ENCODE data around the gene ARHGAP44.

DNA sequence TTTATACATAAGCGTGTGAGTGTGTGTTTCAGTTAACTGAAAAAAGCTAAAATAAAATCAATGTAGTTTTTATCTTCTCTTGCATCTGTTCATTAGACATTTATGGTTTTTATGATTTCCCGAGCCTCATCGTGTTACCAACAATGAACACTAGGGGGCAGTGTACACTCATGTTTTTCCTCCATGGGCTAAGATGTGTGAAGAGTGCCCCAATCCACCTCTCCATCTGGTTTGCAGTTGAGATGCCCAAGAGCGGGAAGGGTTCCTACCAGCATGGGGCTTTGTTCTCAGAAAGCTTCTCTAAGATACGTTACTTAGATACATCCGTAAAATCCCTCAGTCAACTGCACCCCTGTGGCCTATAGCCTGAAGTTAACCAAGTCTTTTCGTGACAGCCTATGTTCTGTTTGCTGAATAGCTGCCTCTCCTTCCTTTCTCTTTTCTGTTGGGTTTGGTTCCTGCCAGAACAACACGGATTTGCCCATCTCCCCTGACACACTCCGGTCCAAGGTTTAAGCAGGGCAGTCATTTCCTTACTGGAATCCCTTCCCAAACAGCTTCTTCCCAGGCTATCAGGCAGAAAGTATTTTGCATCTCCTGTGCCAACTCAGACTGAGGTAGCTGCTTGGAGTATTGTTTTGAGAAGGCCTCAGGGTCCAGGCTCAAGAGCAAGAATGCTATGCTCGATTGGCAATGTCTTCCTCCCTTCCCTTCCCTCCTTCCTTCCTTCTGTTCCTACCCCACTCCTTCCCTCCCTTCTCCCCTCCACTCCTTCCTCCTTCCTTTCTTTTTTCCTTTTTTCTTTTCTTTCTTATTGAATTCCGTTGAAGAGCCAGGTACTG lies 241.4 kb downstream of the ARHGAP44 start:
- no peak for TF ChIP-seq EP300 (IDR thresholded peaks at IDR 0.05)
- TF ChIP-seq, protein P1, sequence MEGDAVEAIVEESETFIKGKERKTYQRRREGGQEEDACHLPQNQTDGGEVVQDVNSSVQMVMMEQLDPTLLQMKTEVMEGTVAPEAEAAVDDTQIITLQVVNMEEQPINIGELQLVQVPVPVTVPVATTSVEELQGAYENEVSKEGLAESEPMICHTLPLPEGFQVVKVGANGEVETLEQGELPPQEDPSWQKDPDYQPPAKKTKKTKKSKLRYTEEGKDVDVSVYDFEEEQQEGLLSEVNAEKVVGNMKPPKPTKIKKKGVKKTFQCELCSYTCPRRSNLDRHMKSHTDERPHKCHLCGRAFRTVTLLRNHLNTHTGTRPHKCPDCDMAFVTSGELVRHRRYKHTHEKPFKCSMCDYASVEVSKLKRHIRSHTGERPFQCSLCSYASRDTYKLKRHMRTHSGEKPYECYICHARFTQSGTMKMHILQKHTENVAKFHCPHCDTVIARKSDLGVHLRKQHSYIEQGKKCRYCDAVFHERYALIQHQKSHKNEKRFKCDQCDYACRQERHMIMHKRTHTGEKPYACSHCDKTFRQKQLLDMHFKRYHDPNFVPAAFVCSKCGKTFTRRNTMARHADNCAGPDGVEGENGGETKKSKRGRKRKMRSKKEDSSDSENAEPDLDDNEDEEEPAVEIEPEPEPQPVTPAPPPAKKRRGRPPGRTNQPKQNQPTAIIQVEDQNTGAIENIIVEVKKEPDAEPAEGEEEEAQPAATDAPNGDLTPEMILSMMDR (IDR thresholded peaks at IDR 0.05) = peak in 5 of 7 experiments; percentile 19 to 92 (median 57)
- no peak for TF ChIP-seq POLR2AphosphoS5 (IDR thresholded peaks at IDR 0.05)
- no peak for TF ChIP-seq POLR2A (IDR thresholded peaks at IDR 0.05)

Data from stomach (tissue), 4 donors.